ENCODE data around the gene NLGN2. TPM values are rescaled to one million over a fixed set of nuclear protein-coding genes. Genes with fewer than 3 reads are reported as not detected.

The NLGN2 gene
- total RNA-seq, 1 donor from 2014 or later, result 30.3 TPM

DNA sequence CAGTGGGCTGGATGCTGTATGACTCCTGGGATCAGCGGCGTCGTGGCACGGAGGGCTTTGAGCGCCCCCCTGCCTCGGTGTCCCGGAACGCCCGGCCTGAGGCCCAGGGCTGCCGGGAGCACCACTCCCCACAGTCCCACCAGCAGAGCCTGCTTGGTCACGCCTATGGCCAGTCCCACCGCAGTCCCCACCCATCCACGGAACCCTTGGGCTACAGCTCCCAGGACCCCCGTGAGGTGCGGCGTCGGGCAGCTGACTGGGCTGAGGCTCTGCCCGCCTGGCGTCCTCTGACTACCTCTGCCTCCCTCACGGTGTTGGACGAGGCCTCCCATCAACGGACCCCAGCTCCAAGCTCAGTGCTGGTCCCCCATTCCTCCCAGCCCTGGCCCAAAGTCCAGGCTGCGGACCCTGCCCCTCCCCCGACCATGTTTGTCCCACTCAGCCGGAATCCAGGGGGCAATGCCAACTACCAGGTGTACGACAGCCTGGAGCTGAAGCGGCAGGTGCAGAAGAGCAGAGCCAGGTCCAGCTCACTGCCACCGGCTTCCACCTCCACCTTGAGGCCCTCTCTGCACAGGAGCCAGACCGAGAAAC lies 19.3 kb downstream of the NLGN2 start:
- no peaks in the 10 kb centered on the region for H3K27me3 Mint-ChIP-seq

DNA sequence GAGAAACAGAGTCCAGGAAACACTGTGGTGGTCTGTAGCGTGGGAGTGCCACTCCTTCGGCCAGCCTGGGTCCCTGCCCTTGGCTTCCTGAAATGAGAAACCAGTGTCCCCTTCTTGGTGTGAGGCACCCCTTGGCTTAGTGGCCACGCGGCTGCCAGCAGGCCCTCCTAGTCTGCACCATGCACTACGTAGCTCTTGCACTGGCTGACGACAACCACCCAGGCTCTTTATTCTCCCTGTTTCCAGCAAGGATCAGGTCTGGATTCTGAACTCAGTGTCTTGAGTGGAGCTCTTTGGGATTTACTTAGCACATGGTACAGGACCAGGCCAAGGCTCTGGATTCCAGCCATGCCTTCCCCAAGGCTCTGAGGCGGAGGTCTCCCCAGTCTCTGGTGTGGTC lies 19.9 kb downstream of the NLGN2 start:
- Mint-ChIP-seq H3K27me3 (no peaks in the 10 kb centered on the region), H3K4me3 (ENCODE audit: low read depth) (no peak overlapping the region), H3K36me3 (ENCODE audit: insufficient read depth) (no peaks in the 10 kb centered on the region), H3K27ac (no peak overlapping the region), H3K9me3 (ENCODE audit: low read depth) (no peaks in the 10 kb centered on the region), H3K4me1 (ENCODE audit: low read depth) (no peaks in the 10 kb centered on the region)
- TF ChIP-seq, protein P1, sequence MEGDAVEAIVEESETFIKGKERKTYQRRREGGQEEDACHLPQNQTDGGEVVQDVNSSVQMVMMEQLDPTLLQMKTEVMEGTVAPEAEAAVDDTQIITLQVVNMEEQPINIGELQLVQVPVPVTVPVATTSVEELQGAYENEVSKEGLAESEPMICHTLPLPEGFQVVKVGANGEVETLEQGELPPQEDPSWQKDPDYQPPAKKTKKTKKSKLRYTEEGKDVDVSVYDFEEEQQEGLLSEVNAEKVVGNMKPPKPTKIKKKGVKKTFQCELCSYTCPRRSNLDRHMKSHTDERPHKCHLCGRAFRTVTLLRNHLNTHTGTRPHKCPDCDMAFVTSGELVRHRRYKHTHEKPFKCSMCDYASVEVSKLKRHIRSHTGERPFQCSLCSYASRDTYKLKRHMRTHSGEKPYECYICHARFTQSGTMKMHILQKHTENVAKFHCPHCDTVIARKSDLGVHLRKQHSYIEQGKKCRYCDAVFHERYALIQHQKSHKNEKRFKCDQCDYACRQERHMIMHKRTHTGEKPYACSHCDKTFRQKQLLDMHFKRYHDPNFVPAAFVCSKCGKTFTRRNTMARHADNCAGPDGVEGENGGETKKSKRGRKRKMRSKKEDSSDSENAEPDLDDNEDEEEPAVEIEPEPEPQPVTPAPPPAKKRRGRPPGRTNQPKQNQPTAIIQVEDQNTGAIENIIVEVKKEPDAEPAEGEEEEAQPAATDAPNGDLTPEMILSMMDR (IDR thresholded peaks at IDR 0.05; ENCODE audit: unreplicated experiment), result no peak
- DNase-seq (ENCODE audit: low spot score, unreplicated experiment), result no peak

More for the DNA sequence above, 19.3 kb downstream of the NLGN2 start:
- Mint-ChIP-seq H3K36me3 (ENCODE audit: insufficient read depth) (no peaks in the 10 kb centered on the region), H3K4me3 (ENCODE audit: low read depth) (no peak overlapping the region), H3K4me1 (ENCODE audit: low read depth) (no peaks in the 10 kb centered on the region), H3K9me3 (ENCODE audit: low read depth) (no peaks in the 10 kb centered on the region), H3K27ac (no peak overlapping the region)
- TF ChIP-seq, protein P1 (IDR thresholded peaks at IDR 0.05; ENCODE audit: unreplicated experiment), result no peak
- no peak for DNase-seq (ENCODE audit: low spot score, unreplicated experiment)

DNA sequence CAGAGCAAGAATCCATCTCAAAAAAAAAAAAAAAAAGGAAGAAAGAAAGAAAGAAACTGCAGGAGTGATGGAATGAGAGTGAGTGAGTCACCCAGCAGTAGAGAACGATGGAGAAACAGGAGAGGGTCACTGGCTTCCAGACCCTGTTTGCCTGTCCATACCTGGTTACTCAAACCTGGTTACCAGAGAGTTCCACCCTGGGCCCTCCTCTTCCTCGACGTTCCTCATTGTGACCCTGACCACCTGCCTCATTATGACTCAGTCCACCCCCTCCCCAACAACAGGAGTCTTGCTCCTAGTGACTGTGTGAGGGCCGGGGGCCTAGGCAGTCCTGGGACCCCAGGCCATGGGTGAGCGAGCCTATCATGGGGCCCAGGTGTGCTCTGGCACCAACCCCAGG lies 20.9 kb downstream of the NLGN2 start, which contains the start of gene SPEM3:
TSS of gene SPEM3 (plus strand) at position 301 of the 400 bp plus-strand sequence. CDS start at position 347, 46 bp downstream.
- H3K36me3 Mint-ChIP-seq (ENCODE audit: insufficient read depth), result no peaks in the 10 kb centered on the region
- TF ChIP-seq, protein P1 (IDR thresholded peaks at IDR 0.05; ENCODE audit: unreplicated experiment), result no peak

DNA sequence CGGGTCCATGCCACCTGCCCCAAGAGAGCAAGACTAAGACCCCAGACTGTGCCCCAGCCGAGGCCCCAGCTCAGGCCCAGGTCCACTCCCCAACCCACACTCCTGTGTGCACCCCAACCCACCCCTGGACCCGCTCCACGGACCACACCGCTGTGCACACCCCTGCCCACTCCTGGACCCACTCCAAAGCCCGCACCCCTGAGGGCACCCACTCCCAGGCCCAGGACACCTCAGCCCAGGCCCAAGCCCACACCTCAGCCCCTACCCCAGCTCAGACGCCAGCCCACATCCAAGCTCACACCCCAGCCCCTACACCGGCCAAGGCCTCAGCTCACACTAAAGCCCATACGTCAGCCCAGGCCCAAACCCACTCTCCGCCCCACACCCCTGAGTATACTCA lies 22.1 kb downstream of the NLGN2 start:
- Mint-ChIP-seq H3K36me3 (ENCODE audit: insufficient read depth) (no peaks in the 10 kb centered on the region), H3K9me3 (ENCODE audit: low read depth) (no peaks in the 10 kb centered on the region), H3K4me3 (ENCODE audit: low read depth) (no peak overlapping the region), H3K4me1 (ENCODE audit: low read depth) (no peaks in the 10 kb centered on the region), H3K27me3 (no peaks in the 10 kb centered on the region), H3K27ac (no peak overlapping the region)
- TF ChIP-seq, protein P1 (IDR thresholded peaks at IDR 0.05; ENCODE audit: unreplicated experiment), result no peak
- no peak for DNase-seq (ENCODE audit: low spot score, unreplicated experiment)

More for the DNA sequence above, 20.9 kb downstream of the NLGN2 start, which contains the start of gene SPEM3:
- Mint-ChIP-seq H3K4me1 (ENCODE audit: low read depth) (no peaks in the 10 kb centered on the region), H3K9me3 (ENCODE audit: low read depth) (no peaks in the 10 kb centered on the region), H3K4me3 (ENCODE audit: low read depth) (no peak within 1 kb of the TSS), H3K27ac (no peak within 1 kb of the TSS), H3K27me3 (no peaks in the 10 kb centered on the region)
- DNase-seq (ENCODE audit: low spot score, unreplicated experiment), result no peak

DNA sequence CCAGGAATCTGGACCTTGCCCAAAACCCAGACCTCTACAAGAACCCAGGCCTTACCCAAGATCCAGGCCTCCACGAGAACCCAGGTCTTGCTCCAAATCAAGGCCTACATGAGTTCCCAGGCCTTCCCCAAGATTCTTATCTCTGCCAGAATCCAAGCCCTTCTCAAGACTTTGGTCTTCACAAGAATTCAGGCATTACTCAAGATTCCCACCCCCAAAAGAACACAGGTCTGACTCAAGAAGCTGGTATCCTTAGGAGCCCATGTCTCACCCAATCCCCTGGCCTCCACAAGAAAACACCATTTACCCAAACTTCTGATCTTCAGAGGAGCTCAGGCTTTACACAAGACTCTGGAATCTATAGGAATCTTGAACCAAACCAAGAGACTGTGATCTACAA lies 23.6 kb downstream of the NLGN2 start:
- H3K4me3 Mint-ChIP-seq (ENCODE audit: low read depth), result no peak overlapping the region
- no peaks in the 10 kb centered on the region for H3K36me3 Mint-ChIP-seq (ENCODE audit: insufficient read depth)
- H3K9me3 Mint-ChIP-seq (ENCODE audit: low read depth), result no peaks in the 10 kb centered on the region
- no peak overlapping the region for H3K27ac Mint-ChIP-seq
- DNase-seq (ENCODE audit: low spot score, unreplicated experiment), result no peak
- H3K4me1 Mint-ChIP-seq (ENCODE audit: low read depth), result peaks cover 1% of the 10 kb centered on the region
- peaks cover 3% of the 10 kb centered on the region for H3K27me3 Mint-ChIP-seq
- TF ChIP-seq, protein P1 (IDR thresholded peaks at IDR 0.05; ENCODE audit: unreplicated experiment), result no peak
